Right forelimb (tissue), 1 donor: Measurements from ENCODE around the gene SLC66A2.
A peak's percentile ranks its signal among the peaks of the same experiment; 100 is the strongest.

Experiments
- DNase-seq: peaks from one replicate; pipeline ENCODE4 v3.0.0-alpha.2; 2018

SLC66A2 gene

DNA sequence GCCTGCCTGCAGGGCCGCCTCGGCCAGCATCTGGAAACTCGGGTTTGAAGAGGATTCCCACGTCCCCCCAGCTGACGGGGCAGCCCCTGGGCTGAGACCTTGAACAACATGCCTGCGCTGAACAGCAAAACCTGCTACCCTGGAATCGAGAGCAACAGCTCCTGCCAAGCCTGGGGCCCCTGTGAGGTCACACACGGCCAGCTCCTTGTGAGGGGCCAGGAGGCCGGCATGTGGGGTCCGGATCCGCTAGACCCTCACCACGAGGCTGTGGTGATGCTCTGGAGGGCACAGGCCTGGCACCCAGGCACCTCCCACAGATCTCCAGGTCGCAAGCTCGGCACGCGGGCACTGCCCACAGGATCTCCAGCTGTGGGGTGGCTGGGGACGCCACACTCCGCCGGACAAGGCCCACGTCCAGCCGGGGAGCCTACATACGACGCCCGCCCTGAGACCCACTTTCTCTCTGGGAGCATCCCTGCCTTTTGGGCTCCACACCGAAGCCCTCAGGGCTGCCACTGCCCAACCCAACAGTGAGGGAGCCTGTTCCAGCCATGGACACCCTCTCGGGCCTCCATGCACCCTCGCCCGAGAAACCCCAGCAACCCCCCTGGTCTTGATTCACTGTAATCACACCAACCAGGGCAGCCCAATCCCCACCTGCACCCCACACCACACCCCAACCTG is 34.1 kb downstream of the SLC66A2 start:
- no peak for DNase-seq

DNA sequence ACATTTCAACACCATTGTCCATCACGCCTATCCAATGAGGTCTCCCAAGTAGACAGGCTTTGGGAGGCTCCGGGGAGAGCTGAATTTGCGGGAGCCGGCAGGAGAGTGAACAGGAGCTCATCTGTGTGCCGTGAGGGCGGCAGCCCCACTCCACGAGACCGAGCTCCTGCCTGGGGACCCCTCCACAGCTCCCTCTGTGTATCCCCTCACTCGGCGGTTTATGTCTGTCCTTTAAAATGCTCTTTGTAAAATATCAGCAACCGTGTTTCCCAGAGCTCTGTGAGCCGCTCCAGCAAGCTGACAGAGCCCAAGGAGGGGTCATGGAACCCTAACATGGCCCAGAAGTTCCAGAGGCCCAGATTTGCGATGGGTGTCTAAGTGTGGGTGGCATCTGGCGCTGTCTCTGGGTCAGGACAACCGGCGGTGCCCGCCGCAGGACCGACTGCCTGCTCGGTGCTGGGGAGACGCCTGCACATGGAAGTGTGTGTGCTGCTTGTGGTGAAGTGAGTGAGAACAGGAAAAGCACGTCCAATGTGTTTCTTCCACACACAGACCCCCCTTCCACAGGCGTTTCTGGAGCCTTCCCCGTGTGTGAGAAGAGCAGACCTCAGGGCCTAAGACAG is 34.8 kb downstream of the SLC66A2 start:
- DNase-seq: no peak

DNA sequence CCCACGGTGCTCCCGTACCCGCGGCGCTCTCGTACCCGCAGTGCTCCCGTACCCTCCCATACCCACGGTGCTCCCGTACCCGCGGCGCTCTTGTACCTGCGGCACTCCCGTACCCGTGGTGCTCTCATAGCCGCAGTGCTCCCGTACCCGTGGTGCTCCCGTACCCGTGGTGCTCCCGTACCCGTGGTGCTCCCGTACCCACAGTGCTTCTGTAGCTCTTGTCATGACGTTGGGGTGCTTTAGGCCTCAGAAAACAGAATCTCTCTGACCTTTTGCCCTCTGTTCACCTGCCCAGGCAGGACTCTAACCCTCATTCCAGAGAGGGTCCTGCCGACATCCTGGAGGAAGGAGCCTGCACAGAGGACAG is 35.3 kb downstream of the SLC66A2 start:
- DNase-seq: no peak

DNA sequence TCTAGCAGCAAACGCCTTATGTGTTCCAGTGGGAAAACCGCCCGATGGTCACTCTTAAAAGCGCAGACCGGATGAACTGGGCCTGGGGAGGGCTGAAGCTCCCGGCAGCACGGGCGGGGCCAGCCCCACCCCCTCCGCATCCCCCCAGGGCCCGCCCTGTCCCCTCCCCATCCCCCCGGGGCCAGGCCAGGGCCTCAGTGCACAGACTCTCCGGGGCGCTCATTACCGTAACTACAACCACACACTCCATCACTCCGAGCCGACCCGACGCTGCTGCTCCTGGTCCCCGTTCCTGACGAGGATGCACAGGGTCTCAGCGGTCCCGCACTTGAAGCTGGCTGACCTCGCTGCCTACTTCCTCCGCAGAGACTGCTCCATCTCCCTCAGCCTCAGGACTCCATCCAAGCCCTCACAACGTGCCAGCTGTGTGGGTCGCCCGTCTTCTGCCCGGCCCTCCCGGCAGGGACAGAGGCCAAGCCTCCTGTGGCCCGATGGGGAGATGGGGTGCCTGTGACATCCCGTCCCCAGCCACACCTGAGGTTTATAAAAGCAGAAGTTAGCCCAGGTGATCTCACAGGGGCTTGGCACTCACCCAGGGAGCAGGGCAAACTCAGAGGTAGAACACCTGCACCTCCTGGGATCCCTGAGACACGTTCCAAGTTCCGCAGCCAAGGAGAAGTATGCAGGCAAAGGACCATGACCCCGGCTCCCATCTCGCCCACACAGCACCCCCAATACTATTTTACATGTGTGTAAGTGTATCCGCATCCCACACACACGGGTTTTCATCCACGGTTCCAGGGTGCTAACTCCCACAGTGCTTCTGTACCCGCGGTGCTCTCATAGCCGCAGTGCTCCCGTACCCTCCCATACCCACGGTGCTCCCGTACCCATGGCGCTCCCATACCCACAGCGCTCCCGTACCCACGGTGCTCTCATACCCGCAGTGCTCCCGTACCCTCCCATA is 36.0 kb downstream of the SLC66A2 start:
- no peak for DNase-seq

DNA sequence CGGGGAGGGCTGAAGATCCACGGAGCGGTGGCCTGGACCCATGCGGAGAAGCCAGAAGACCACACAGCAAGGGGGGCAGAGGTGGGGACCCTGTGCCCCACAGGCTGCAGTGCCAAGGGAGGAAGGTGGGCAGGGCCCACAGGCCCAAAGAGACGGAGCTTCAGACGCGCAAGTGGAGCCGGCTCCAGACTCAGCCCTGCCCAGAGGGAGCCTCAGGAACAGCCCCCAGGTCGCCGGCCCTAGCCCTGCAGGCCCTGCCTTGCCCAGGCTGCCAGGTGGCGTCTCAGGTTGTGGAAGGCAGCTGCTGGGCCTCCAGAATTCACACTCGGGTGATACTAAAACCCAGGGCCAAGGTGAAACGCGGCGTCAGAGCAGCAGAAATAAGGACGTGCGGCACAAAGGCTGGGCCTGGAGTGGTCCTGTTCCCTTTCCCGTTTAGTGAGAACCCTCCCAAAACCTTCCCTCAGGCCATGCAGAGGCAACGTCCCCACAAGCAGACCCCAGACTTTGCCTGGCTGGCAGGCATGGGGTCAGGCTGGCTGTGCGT is 36.8 kb downstream of the SLC66A2 start:
- DNase-seq: no peak

DNA sequence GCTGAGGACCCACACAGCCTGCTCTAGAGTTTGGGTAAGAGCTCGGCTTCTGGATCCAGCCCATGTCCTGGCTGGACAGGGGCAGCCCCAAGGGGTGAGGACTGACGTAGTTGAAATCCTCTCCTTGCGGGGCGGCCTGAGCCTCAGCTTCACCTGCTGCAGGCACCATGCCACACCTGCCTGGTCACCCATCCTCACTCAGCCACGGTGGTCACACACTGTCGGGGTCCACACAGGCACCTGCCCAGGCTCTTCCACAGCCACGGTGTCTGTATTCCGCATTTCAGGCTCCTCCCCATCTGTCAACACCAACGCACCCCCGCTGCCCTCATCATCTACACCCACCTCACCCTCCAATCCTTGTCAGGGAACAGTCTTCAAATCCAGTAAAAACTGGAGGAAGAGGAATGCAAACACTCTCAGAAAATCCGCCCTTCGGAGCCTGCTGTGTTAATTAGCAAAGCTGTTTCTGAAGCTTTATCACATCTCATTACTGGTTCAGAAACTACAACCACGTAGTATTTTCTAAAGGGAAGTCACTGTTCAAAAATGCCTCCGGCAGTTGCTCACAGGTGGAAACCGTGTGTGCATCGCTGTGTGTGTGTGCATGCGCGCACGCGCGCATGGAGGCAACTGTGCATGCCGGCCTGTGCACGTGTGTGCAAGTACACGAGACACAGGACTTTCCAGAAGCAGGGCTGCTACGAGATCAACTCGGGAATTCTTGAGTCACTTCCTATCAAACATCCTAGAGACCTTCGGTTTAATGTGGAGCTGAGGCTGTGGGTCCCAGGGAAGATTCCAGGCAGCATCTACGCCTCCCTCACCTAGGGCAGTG is 38.2 kb downstream of the SLC66A2 start:
- DNase-seq: no peak

DNA sequence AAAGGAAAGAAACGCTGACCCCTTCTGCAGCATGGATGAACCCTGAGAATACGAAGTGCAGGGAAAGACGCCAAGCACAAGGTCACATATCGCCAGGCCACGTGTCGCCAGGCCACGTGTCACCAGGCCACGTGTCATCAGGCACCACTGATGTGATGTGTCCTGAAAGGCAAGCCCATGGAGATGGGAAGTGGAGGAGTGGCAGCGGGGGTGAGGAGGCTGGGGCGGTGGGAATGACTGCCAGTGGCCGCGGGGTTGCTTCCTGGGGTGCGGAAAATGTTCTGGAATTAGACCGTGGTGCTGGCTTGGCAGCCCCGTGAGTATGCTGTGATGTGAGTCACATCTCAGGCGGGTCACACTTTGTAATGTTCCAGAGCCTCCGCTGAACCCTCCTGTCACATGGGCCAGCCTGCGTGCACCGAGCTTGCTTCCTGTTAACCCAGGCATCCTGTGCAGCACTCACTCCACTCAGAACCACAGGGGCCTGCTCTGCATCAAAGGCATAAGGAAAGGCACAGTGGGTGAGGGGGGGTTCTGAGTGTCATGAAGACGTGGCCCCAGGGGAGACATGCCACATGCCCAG is 39.0 kb downstream of the SLC66A2 start:
- no peak for DNase-seq

DNA sequence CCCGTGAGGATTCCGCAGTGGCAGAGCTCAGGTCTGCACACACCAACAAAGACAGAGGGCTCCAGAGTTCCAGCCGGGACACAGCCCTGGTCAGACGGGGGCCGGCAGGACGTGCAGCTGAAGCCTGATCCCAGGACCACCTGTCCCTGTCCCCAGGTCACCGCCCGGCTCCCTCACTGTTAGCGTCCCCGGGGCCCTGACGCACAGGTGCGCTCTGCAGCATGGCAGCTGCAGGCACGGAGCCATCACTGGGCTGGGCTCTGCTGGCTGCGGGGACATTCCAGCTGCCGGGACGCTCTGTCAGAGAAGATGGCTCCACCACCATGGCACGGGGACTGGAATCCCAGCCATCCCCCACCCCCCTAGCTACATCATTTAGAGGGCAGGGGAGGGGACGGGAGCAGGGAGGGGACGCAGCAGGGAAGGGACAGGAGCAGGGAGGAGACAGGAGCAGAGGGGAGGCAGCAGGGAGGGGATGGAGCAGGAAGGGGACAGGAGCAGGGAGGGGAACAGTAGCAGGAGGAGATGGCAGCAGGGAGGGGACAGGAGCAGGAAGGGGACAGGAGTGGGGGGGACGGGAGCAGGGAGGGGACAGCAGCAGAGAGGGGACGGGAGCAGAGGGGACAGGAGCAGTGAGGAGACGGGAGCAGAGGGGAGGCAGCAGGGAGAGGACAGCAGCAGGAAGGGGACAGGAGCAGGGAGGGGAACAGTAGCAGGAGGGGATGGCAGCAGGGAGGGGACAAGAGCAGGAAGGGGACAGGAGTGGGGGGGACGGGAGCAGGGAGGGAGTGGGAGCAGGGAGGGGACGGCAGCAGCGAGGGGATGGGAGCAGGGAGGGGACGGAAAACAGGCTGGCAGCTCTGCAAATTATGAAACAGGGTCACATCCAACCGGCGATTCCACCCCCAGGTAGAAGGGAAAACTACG is 39.8 kb downstream of the SLC66A2 start:
- DNase-seq: no peak

DNA sequence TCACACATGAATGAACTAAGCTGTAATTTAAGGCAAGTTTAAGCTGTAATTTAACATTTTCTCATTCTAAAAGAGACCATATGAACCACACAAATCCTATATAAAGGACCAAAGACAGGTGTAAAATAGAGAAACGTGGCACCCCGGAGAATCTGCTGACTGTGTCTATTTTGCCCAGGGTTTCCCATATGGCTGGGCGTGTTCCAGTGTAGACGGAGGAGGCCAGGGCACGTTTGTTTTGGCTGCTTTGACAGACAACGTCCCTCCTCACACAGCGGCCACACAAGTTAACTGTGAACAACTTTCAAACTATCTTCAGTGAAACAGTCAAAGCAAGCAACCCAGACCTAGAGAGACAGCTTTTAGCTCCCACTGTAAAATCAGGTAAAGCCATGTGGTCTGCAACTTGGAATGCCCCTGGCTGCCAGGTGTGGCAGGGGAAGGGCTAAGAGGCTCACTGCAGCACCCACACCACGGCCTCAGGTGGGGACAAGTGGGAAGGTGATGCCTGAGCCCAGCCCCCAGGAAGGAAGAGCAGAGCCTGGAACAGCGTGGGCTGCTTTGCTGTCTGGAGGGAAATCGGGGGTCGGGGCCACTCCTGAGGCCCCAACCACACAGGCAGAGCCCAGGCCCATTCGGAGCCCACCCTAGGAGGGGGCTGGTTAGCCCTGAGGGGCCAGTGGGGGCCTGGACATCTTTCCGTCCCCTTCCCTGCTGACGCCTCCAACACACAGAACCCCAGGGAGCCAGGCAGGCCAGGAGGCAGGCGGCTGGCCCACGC is 40.7 kb downstream of the SLC66A2 start:
- peak; percentile 47 for DNase-seq

DNA sequence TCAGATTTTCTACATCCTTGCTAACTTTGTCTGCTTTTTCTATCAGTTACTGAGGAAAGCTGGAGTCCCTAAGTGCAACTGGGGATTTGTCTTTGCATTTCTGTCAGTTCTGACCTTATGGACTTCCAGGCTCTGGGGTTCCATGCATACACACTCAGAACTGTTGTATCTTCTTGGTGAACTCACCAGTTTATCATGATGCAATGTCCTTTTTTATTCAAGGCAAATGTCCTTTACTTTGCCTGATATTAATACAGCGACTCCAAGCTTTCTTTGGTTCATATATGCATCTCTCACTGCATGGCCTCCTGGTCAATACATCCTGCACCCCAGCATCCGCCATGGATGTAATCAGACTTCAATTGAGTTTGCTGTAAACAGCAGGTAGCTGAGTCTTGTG is 44.7 kb downstream of the SLC66A2 start:
- no peak for DNase-seq

DNA sequence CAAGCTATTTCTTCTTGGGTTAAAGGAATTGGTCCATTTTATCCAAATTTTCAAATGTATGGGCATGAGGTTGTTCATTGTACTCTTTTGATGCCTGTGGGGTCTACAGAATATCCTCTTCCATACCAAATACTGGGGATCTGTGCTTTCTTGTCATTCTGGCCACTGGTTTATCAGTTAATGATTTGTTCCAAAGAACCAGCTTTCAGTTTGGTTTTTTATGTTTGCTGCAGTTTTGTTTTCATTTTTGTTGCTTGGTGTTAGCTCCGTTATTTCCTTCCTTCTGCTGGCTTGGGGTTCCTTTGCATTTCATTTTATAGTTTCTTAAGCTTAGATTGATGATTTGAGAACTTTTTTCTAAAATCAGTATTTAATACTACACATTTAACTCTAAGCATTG is 45.5 kb downstream of the SLC66A2 start:
- no peak for DNase-seq

DNA sequence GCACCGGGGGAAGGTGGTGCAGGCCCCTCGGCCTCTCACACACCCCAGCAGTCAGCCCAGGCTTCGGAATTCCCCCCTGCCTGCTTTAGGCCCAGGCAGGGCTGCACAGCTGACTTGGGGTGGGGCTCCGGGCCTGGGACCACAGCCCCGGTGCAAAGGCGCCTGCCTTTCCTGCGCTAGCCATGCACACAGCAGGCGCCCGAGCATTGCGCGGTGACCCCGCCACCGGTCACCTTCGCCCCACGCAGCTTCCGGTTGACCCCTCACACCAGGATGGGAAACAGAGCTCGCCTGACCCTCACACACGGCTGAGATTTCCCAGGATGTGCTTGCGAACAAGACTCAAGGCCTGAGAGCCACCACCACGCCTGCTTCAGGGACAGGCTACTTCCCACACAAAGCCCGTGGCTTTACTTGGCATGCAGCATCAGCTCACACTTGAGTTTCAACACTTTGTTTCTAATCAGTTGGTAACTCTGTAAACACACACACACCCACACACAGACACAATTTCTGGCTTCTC is 46.0 kb downstream of the SLC66A2 start:
- no peak for DNase-seq

DNA sequence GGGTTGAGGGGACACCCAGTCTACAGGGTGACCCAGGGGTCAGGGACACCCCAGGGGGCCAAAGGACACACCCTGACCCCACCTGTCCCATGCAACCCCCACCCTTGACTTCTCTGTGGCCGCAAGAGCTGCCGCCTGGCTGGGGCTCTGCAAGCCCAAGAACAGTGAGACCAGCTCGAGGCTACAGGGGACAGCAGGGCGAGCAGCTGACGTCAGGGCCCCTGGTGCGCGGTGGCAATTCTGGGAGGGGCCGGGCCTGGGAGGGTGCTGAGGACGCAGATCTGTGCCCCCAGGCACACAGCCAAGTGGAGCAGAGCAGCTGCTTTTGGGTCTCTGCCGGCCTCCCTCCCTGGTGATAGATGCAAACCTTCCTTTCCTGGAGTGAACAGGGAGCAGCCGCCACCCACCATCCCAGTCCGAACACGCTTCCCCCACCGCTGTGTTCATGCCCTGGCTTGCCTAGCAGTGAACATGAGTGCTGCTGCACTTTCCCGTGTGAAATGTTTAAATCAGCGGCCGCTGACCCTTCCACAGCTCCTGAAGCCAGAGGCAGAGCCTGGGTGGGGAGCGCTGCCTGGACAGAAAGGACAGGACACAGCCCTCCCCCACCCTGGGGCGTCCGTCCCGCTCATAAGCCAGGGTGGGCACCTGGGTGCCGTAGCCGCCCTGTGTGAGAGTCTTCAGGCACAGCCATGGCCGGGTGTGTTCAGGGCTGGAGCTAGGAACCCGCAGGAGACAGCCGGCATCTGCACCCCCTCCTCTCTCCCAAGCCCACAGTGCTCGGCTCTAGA is 46.9 kb downstream of the SLC66A2 start:
- DNase-seq: no peak

DNA sequence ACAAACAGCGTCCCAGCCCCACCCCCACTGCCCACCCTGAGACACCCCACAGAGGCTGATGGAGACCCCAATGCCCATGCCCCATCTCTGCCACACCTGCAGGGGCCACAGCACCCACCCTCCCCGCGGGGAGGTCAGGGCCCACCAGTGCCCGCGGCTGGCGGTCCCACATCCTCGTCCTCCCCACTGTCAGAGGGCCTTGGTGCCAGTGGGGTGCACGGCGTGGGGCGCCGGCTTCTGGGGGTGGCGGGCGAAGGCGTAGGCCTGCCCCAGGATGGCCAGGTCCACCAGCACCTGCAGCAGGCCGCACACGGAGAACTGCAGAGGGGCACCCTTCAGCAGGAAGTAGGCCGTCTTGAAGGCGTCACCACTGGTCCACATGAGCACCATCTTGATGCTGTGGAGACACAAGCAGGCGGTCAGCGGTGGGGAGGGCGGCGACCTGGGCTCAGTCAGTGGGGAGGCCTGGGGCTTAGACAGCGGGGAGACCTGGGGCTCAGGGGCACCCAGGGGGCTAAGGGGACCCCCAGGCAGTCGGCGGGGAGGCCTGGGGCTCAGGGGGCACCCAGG is 47.6 kb downstream of the SLC66A2 start:
- DNase-seq: no peak

DNA sequence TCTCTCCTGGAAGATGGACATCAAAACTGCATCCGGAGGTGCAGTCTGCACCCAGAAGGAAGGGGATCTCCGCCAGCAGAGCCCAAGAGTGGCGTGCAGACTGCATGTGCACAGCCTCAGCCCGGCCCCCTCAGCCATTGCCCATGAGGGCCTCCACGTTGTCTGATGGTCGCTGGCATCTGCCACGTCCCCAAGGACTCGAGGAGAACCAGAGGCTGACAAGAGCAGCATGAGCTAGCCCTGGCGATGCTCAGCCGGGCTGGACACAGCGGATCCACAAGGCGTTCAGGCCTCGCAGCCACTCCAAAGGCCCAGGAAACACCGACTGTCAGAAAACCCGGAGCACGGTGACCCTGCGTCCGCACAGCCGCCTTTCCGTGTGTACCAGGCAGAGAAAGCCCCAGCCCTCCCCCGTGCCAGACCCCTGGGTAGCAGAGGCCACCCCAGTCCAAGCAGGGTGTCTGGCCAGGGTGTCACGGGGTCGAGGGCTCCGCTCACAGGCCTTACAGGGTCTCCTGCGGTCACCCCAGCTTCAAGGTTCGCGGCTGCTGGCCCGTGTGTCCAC is 48.3 kb downstream of the SLC66A2 start:
- DNase-seq: no peak

DNA sequence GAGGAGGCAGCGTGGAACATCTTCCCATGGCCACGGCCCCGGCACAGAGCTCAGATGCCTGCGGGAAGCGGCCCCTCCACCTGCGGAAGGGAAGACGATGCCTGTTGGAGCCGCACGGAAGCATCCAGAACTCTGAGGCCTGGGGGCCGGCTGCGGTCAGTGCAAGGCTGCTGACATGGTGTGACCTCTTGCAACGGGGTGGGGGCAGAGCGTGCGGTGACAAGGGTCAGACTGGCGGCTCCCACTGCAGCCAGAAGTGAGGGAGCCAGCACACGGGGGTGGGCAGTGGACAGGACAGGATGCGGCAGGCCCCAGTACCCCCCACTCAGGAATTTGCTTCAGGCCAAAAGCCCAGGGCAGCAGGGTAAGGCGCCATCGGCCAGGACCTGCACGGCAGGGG is 48.8 kb downstream of the SLC66A2 start:
- DNase-seq: no peak

DNA sequence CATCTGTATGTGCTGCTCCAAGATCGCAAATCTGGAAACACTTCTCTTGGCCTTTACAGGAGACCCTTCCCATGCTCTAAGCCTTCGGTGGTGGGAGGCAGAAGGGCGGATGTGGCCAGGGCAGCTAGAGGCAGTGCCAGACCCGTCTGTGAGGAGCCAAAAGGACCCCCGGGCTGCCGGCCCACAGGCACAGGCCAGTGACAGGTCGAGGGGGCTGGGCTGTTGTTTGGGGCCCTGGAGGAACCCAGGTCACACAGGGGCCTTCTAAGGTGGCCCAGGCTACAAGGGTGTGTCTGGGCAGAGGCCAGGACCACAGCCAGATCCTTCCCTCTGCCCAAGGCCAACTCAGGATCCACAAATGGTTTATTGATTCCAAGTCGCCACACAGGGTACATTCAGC is 49.4 kb downstream of the SLC66A2 start:
- DNase-seq: peak; percentile 34

DNA sequence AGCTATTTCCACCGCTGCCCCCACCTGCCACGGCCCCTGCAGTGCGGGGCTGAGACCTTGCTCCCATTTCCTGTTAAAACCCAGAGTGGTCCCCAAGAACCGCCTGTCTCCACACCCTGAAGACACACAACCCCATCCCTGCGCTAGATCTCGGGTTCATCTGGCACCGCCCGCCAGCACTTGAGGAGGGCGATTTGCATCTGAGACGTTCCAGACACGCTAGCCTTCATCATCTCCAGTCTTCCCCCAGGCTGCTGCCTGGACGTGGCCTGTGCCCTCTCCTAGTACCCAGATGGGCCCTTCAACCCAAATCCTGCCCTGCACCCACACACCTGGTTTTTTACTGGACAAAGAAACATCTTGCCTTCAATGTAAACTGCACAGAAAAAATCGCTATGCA is 49.8 kb downstream of the SLC66A2 start:
- no peak for DNase-seq
